GM23338 (cell line): ENCODE data around the gene AGAP2. TPM values are rescaled to one million over a fixed set of nuclear protein-coding genes. Genes with fewer than 3 reads are reported as not detected.

ENCODE experiments used
- ATAC-seq: fragments of 200-7000 bp; cut with Tn5 transposase; 3 replicates; pipeline ENCODE4 v1.9.1; 2020
- DNase-seq: peaks from one replicate; pipeline ENCODE4 v3.0.0-alpha.2; 2015; ENCODE audit warnings: low spot score
- H2AFZ ChIP-seq: fragments of 200-600 bp; sonication (generic); 2 replicates; pipeline ENCODE4 v1.8.0; 2016; ENCODE audit warnings: antibody characterized with exemption, mild to moderate bottlenecking, moderate library complexity
- H3F3A ChIP-seq: fragments of 200-600 bp; sonication (generic); replicated peaks from 2 replicates; pipeline ENCODE4 v1.8.0; 2017; ENCODE audit warnings: antibody characterized with exemption, mixed run types, low read depth
- H3K27ac ChIP-seq: fragments of 200-600 bp; sonication (generic); 2 replicates; pipeline ENCODE4 v1.6.1; 2016; ENCODE audit warnings: low read depth
- H3K27me3 ChIP-seq: fragments of 200-600 bp; sonication (generic); 2 replicates; pipeline ENCODE4 v1.8.0; 2016; ENCODE audit warnings: mild to moderate bottlenecking, mixed run types, moderate library complexity; ENCODE audit not compliant: insufficient read depth
- H3K36me3 ChIP-seq: fragments of 200-600 bp; sonication (generic); 2 replicates; pipeline ENCODE4 v1.8.0; 2016; ENCODE audit warnings: mild to moderate bottlenecking; ENCODE audit not compliant: insufficient read depth
- H3K4me1 ChIP-seq: fragments of 200-600 bp; sonication (generic); 2 replicates; pipeline ENCODE4 v1.8.0; 2016; ENCODE audit warnings: mild to moderate bottlenecking, moderate library complexity; ENCODE audit not compliant: insufficient read depth
- H3K4me2 ChIP-seq: fragments of 200-600 bp; sonication (generic); 2 replicates; pipeline ENCODE4 v1.7.1; 2017; ENCODE audit warnings: mixed run types
- H3K4me3 ChIP-seq: fragments of 200-600 bp; sonication (generic); 2 replicates; pipeline ENCODE4 v1.6.1; 2016; ENCODE audit warnings: mixed run types
- H3K79me2 ChIP-seq: fragments of 200-600 bp; sonication (generic); replicated peaks from 2 replicates; pipeline ENCODE4 v1.8.0; 2017; ENCODE audit warnings: mild to moderate bottlenecking; ENCODE audit not compliant: insufficient read depth
- H3K9me2 ChIP-seq: fragments of 200-600 bp; sonication (generic); 2 replicates; pipeline ENCODE4 v1.8.0; 2017; ENCODE audit not compliant: insufficient read depth
- H4K20me1 ChIP-seq: fragments of 200-600 bp; sonication (generic); replicated peaks from 2 replicates; pipeline ENCODE4 v1.8.0; 2017; ENCODE audit warnings: mild to moderate bottlenecking; ENCODE audit not compliant: insufficient read depth
- H3K27ac Mint-ChIP-seq: 2 replicates; pipeline ENCODE4 v1.8.0; 2020; ENCODE audit warnings: inconsistent platforms, mild to moderate bottlenecking, moderate library complexity, mixed read lengths
- H3K27me3 Mint-ChIP-seq: 3 replicates; pipeline ENCODE4 v1.8.0; 2022; ENCODE audit warnings: low read depth, mild to moderate bottlenecking, moderate library complexity, mixed read lengths, inconsistent platforms; ENCODE audit not compliant: insufficient read depth, poor library complexity
- H3K36me3 Mint-ChIP-seq: 3 replicates; pipeline ENCODE4 v1.8.0; 2021; ENCODE audit warnings: low read depth, mild to moderate bottlenecking, inconsistent platforms, moderate library complexity, mixed read lengths
- H3K4me1 Mint-ChIP-seq: 3 replicates; pipeline ENCODE4 v1.8.0; 2020; ENCODE audit warnings: mild to moderate bottlenecking, inconsistent platforms, mixed read lengths
- H3K4me3 Mint-ChIP-seq: 3 replicates; pipeline ENCODE4 v1.8.0; 2021; ENCODE audit warnings: moderate library complexity, mild to moderate bottlenecking, inconsistent platforms, mixed read lengths
- H3K9me3 Mint-ChIP-seq: 3 replicates; pipeline ENCODE4 v1.8.0; 2020; ENCODE audit warnings: moderate library complexity, mild to moderate bottlenecking, inconsistent platforms, mixed read lengths
- CREB1 ChIP-seq: fragments of 250-450 bp; sonication (Bioruptor Pico); IDR thresholded peaks from 2 replicates; pipeline ENCODE4 v1.5.0; 2020; ENCODE audit warnings: low read depth, mild to moderate bottlenecking, moderate library complexity
- CTCF ChIP-seq, 2 experiments: fragments of 200-600 bp in 1 of 2; sonication (generic) in 1 of 2; conservative IDR thresholded peaks; 2 replicates each; pipeline versions ENCODE4 v1.5.1 to v1.6.1; 2016 to 2017; ENCODE audit warnings: antibody characterized with exemption in 2 of 2, low read depth in 2 of 2, mild to moderate bottlenecking in 2 of 2, moderate library complexity in 1 of 2
- ETS1 ChIP-seq: IDR thresholded peaks from 2 replicates; pipeline ENCODE4 v1.6.1; 2016; ENCODE audit warnings: antibody characterized with exemption
- EZH2 ChIP-seq: fragments of 200-600 bp; sonication (generic); IDR thresholded peaks from one replicate; pipeline ENCODE4 v1.8.0; 2017; ENCODE audit warnings: antibody characterized with exemption, mild to moderate bottlenecking, low read depth; ENCODE audit not compliant: unreplicated experiment
- EZH2phosphoT487 ChIP-seq: fragments of 200-600 bp; sonication (generic); IDR thresholded peaks from one replicate; pipeline ENCODE4 v1.8.1; 2018; ENCODE audit warnings: antibody characterized with exemption; ENCODE audit not compliant: unreplicated experiment
- JUNB ChIP-seq: IDR thresholded peaks from one replicate; pipeline ENCODE4 v1.6.1; 2016; ENCODE audit warnings: antibody characterized with exemption; ENCODE audit not compliant: unreplicated experiment
- NANOG ChIP-seq: IDR thresholded peaks from 2 replicates; pipeline ENCODE4 v1.6.1; 2016; ENCODE audit warnings: antibody characterized with exemption, borderline replicate concordance
- POLR2AphosphoS5 ChIP-seq: IDR thresholded peaks from 2 replicates; pipeline ENCODE4 v1.6.1; 2016; ENCODE audit warnings: antibody characterized with exemption, low read depth
- REST ChIP-seq: IDR thresholded peaks from one replicate; pipeline ENCODE4 v1.6.1; 2018; ENCODE audit warnings: antibody characterized with exemption; ENCODE audit not compliant: unreplicated experiment
- STAT1 ChIP-seq: IDR thresholded peaks from one replicate; pipeline ENCODE4 v1.6.1; 2016; ENCODE audit warnings: antibody characterized with exemption; ENCODE audit not compliant: unreplicated experiment
- ZNF114 ChIP-seq: fragments of 250-450 bp; sonication (Bioruptor Pico); IDR thresholded peaks from 2 replicates; pipeline ENCODE4 v1.5.0; 2020; ENCODE audit warnings: mild to moderate bottlenecking, moderate library complexity
- ZNF331 ChIP-seq: fragments of 250-450 bp; sonication (Bioruptor Pico); IDR thresholded peaks from 2 replicates; pipeline ENCODE4 v1.5.0; 2020; ENCODE audit warnings: low read depth, mild to moderate bottlenecking, moderate library complexity
- ZNF462 ChIP-seq: fragments of 250-450 bp; sonication (Bioruptor Pico); IDR thresholded peaks from 2 replicates; pipeline ENCODE4 v1.5.0; 2020; ENCODE audit warnings: mild to moderate bottlenecking, moderate library complexity
- polyA plus RNA-seq: library from polyadenylated mRNA; unstranded; fragments of >200 nt; fragmentation: Nextera tagmentation; extraction: Ambion mirVana; gene quantifications from 2 replicates; pipeline ENCODE4 v1.2.1, GENCODE V29; 2016
- total RNA-seq: library from RNA; depleted of rRNA; stranded (reverse); fragments of >200 nt; shearing (Covaris generic); gene quantifications from 2 replicates; pipeline ENCODE4 v1.2.3, GENCODE V29; 2014

AGAP2 gene
- total and polyA plus RNA-seq, 2 experiments from 2014 or later, result 0.36 to 1.3 TPM

- Histone ChIP-seq H3K36me3 (no peaks in the 10 kb centered on the region), H2AFZ (no peak overlapping the region), H3K79me2 (no peaks in the 10 kb centered on the region), H3K27me3 (peaks cover 94% of the 10 kb centered on the region), H3K27ac (no peak overlapping the region), H4K20me1 (peaks cover under 1% of the 10 kb centered on the region; the same call in 1 of the 2 replicates), H3K4me1 (peaks cover 19% of the 10 kb centered on the region; the same call in 1 of the 2 replicates), H3K4me2 (no peak overlapping the region), H3K4me3 (no peak overlapping the region), H3F3A (peaks cover 11% of the 10 kb centered on the region), H3K9me2 (no peaks in the 10 kb centered on the region)
- H3K9me3 Mint-ChIP-seq, result no peaks in the 10 kb centered on the region
- H3K27ac Mint-ChIP-seq, result no peak overlapping the region
- H3K4me3 Mint-ChIP-seq, result no peak overlapping the region
- H3K27me3 Mint-ChIP-seq, result peaks cover 68% of the 10 kb centered on the region
- H3K4me1 Mint-ChIP-seq, result peaks cover 33% of the 10 kb centered on the region
- ATAC-seq, result no peak
- TF ChIP-seq STAT1, result no peak
- no peak for TF ChIP-seq REST
- no peak for TF ChIP-seq CREB1 (CRISPR knock-in tag)
- TF ChIP-seq ZNF462, result no peak
- no peak for TF ChIP-seq CTCF (conservative IDR thresholded peaks at IDR 0.05; ENCODE audit: low read depth in 2 of 2)
- TF ChIP-seq ZNF331 (CRISPR knock-in tag), result no peak
- TF ChIP-seq JUNB, result no peak
- TF ChIP-seq ZNF114, result no peak
- TF ChIP-seq EZH2, result no peak
- TF ChIP-seq POLR2AphosphoS5, result no peak
- no peak for TF ChIP-seq EZH2phosphoT487
- TF ChIP-seq ETS1, result no peak
- TF ChIP-seq NANOG, result no peak
- peaks cover under 1% of the 10 kb centered on the region; the same call in 2 of the 3 replicates for H3K36me3 Mint-ChIP-seq
- no peak for DNase-seq
Measured at GRCh38 chr12:57762463-57762862, 23.9 kb upstream of the AGAP2 start.
